ENCODE measurements around the gene TGM3.

The TGM3 gene

GRCh38 chr20:2335096-2335870 lies 39.5 kb downstream of the TGM3 start:
- DNase-seq (ENCODE audit: low read depth in 2 of 3, low spot score in 1 of 3): no peak

- no peak for DNase-seq (ENCODE audit: low read depth in 2 of 3, low spot score in 1 of 3)
These were observed 40.7 kb downstream of the TGM3 start for GRCh38 chr20:2336471-2336870.

GRCh38 chr20:2337142-2337541 lies 41.3 kb downstream of the TGM3 start:
- DNase-seq (ENCODE audit: low read depth in 2 of 3, low spot score in 1 of 3): no peak

- DNase-seq (ENCODE audit: low read depth in 2 of 3, low spot score in 1 of 3): no peak
These were observed 42.7 kb downstream of the TGM3 start for GRCh38 chr20:2338411-2339066.

GRCh38 chr20:2340136-2340535 lies 44.3 kb downstream of the TGM3 start:
- DNase-seq (ENCODE audit: low read depth in 2 of 3, low spot score in 1 of 3): no peak

GRCh38 chr20:2340823-2341222 lies 45.0 kb downstream of the TGM3 start:
- no peak for DNase-seq (ENCODE audit: low read depth in 2 of 3, low spot score in 1 of 3)

GRCh38 chr20:2341336-2341735 lies 45.5 kb downstream of the TGM3 start:
- no peak for DNase-seq (ENCODE audit: low read depth in 2 of 3, low spot score in 1 of 3)

- no peak for DNase-seq (ENCODE audit: low read depth in 2 of 3, low spot score in 1 of 3)
These were observed 46.4 kb downstream of the TGM3 start for GRCh38 chr20:2342243-2342642.

GRCh38 chr20:2346188-2346587 lies 50.4 kb downstream of the TGM3 start:
- no peak for DNase-seq (ENCODE audit: low read depth in 2 of 3, low spot score in 1 of 3)

GRCh38 chr20:2348336-2348735 lies 52.5 kb downstream of the TGM3 start:
- no peak for DNase-seq (ENCODE audit: low read depth in 2 of 3, low spot score in 1 of 3)

- no peak for DNase-seq (ENCODE audit: low read depth in 2 of 3, low spot score in 1 of 3)
These were observed 54.0 kb downstream of the TGM3 start for GRCh38 chr20:2349801-2350200.

- DNase-seq (ENCODE audit: low read depth in 2 of 3, low spot score in 1 of 3): no peak
These were observed 54.8 kb downstream of the TGM3 start for GRCh38 chr20:2350606-2351005.

GRCh38 chr20:2353231-2353630 lies 57.4 kb downstream of the TGM3 start:
- DNase-seq (ENCODE audit: low read depth in 2 of 3, low spot score in 1 of 3): no peak

GRCh38 chr20:2357114-2357513 lies 61.3 kb downstream of the TGM3 start:
- DNase-seq (ENCODE audit: low read depth in 2 of 3, low spot score in 1 of 3): no peak

GRCh38 chr20:2358006-2358405 lies 62.2 kb downstream of the TGM3 start:
- DNase-seq (ENCODE audit: low read depth in 2 of 3, low spot score in 1 of 3): no peak

- no peak for DNase-seq (ENCODE audit: low read depth in 2 of 3, low spot score in 1 of 3)
These were observed 65.3 kb downstream of the TGM3 start for GRCh38 chr20:2361035-2361593.

GRCh38 chr20:2363187-2363586 lies 67.4 kb downstream of the TGM3 start:
- no peak for DNase-seq (ENCODE audit: low read depth in 2 of 3, low spot score in 1 of 3)

GRCh38 chr20:2363587-2363986 lies 67.8 kb downstream of the TGM3 start:
- no peak for DNase-seq (ENCODE audit: low read depth in 2 of 3, low spot score in 1 of 3)

- no peak for DNase-seq (ENCODE audit: low read depth in 2 of 3, low spot score in 1 of 3)
These were observed 68.2 kb downstream of the TGM3 start for GRCh38 chr20:2364044-2364443.

GRCh38 chr20:2365091-2365490 lies 69.3 kb downstream of the TGM3 start:
- no peak for DNase-seq (ENCODE audit: low read depth in 2 of 3, low spot score in 1 of 3)

GRCh38 chr20:2365666-2366065 lies 69.9 kb downstream of the TGM3 start:
- DNase-seq (ENCODE audit: low read depth in 2 of 3, low spot score in 1 of 3): no peak

- no peak for DNase-seq (ENCODE audit: low read depth in 2 of 3, low spot score in 1 of 3)
These were observed 72.8 kb downstream of the TGM3 start for GRCh38 chr20:2368621-2369020.

- DNase-seq (ENCODE audit: low read depth in 2 of 3, low spot score in 1 of 3): no peak
These were observed 77.3 kb downstream of the TGM3 start for GRCh38 chr20:2373098-2373497.
